GM10266 (cell line): Measurements from ENCODE around the gene MALRD1.

Experiments used
- DNase-seq: peaks from one replicate; pipeline ENCODE4 v3.0.0; 2012; ENCODE audit errors: extremely low spot score
- TF ChIP-seq, protein P1 (sequence below): IDR thresholded peaks from 2 replicates; pipeline ENCODE4 v1.5.1; 2012; ENCODE audit warnings: mild to moderate bottlenecking, low read depth; ENCODE audit not compliant: control insufficient read depth, insufficient read depth; ENCODE audit errors: missing control alignments

Gene MALRD1

DNA sequence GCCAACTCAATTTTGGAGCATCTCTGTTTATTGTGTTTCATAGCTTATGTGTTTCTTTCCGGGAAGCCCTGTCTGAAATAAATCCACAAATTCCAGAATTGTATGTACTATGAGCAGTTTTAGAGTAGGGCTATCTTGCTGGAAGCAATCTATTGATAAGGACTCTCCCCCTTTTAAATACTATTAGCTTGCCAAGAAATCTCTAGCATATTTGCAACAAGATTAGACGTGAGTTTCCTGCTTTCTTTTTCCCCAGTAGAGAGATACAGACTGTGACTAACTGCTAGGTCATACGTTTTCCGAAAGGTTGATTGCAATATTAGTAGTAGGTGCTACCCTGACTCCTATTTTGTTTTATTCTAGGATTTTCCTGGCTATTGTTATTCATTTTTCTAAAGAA lies 277.0 kb downstream of the MALRD1 start:
- TF ChIP-seq, protein P1, sequence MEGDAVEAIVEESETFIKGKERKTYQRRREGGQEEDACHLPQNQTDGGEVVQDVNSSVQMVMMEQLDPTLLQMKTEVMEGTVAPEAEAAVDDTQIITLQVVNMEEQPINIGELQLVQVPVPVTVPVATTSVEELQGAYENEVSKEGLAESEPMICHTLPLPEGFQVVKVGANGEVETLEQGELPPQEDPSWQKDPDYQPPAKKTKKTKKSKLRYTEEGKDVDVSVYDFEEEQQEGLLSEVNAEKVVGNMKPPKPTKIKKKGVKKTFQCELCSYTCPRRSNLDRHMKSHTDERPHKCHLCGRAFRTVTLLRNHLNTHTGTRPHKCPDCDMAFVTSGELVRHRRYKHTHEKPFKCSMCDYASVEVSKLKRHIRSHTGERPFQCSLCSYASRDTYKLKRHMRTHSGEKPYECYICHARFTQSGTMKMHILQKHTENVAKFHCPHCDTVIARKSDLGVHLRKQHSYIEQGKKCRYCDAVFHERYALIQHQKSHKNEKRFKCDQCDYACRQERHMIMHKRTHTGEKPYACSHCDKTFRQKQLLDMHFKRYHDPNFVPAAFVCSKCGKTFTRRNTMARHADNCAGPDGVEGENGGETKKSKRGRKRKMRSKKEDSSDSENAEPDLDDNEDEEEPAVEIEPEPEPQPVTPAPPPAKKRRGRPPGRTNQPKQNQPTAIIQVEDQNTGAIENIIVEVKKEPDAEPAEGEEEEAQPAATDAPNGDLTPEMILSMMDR: no peak
- no peak for DNase-seq

DNA sequence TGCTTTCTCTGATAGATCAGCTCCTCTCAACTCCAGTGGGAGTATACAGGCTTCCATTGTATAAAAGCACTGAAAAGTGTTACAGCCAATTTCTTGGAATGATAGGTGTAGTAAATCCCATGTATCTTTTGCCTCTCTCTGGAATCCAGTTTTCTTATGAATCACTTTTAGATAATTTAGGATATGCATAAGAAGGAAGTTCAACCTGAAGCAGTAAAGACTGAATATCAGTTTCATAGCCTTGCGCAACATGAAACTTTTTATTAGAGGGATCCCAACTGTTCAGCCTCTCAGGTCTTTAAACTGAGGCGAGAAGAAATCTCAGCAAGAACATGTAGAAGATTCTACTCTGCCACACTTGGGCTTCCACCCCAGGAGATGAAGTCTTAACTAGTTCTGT lies 280.0 kb downstream of the MALRD1 start:
- DNase-seq: no peak
- TF ChIP-seq, protein P1: no peak

DNA sequence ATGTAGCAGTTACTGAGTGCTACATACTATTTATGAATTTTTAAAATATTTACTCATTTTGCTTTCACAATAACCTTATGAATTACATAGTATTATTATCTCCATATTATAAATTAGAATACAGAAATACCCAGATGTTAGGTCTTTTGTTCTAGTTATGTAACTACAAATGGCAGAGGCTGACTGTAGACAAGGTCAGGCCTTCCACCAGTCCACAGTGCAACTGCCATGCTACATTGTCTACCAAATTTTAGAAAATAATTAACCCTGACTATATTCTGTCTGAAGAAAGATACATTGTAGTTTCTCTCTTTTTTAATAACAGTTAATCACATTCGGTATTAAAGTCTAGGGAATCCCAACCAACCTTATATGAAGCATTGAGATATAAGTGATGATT lies 280.9 kb downstream of the MALRD1 start:
- no peak for DNase-seq
- TF ChIP-seq, protein P1: no peak

DNA sequence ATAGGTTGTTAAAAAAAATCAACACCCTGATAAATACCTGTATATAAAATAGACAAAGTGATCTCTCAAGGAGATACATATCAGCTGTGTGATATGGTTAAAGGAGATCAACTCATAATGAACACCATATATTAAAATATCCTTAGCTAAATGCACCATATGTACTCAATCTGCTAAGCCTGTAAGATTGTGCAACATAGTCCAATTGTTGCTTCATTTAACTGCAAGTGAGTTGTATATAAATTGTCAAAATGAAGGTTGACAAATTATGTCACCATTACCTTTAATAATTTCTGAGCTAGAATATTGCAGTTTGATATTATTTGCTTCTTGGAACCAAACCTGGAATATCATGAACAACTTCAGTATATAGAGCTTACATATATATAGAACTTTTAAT lies 283.7 kb downstream of the MALRD1 start:
- TF ChIP-seq, protein P1: no peak
- no peak for DNase-seq

DNA sequence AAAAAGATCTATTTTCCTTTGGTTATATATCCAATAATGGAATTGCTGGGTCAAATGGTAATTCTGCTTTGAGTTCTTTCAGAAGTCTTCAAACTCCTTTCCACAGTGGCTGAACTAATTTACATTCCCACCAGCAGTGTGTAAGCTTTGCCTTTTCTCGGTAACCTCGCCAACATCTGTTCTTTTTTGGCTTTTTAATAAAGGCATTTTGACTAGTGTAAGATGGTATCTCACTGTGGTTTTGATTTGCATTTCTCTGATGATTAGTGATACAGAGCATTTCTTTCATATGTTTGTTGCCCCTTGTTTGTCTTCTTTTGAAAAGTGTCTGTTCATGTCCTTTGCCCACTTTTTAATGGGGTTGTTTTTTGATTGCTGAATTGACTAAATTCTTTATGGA lies 285.0 kb downstream of the MALRD1 start:
- no peak for DNase-seq
- TF ChIP-seq, protein P1: no peak

DNA sequence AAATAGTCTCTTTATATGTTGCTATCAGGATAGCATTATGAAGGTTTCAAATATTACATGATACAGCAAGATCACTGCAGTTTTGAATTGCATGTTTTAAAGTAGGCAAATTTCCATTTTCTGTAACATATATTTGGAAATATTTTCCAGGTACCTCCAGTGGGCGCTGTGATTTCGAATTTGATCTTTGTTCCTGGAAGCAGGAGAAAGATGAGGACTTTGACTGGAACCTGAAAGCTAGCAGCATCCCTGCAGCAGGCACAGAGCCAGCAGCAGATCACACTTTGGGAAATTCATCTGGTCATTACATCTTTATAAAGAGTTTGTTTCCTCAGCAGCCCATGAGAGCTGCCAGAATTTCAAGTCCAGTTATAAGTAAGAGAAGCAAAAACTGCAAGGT lies 299.0 kb downstream of the MALRD1 start:
- DNase-seq: no peak
- TF ChIP-seq, protein P1: no peak

DNA sequence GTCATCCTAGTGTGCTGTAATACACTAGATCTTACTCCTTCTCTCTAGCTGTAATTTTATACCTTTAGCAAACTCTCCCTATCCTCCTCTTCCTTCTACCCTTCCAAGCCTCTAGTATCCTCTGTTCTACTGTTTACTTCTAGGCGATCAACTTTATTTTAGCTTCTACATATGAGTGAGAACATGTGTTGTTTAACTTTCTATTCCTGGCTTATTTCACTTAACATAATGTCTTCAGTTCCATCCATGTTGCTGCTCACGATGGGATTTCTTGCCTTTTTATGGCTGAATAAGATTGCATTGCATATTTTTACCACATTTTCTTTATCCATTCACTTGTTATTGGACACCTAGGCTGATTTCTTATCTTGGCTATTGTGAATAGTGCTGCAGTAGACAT lies 318.6 kb downstream of the MALRD1 start:
- TF ChIP-seq, protein P1: no peak
- DNase-seq: no peak

DNA sequence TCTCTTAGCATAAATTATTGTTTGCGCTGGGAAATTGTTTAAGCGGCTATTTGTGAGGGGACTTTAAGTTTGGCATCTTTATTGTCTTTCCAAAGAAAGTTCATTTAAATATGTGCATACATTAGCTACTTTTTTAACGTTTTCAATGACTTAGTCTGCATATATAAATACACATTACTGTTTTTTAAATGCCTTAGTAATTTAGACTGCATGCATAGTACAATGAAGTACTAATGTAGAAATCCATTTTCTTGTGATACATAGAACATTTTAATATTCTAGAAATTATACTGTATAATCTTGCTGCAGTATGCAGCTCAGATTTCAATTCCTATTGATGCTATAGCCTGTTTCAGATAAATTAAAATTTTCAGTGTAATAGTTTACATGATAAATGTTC lies 325.4 kb downstream of the MALRD1 start:
- TF ChIP-seq, protein P1: no peak
- DNase-seq: no peak
